Sigmoid colon (tissue), 7 donors: ENCODE measurements around the gene C2CD3. TPM values are rescaled to one million over a fixed set of nuclear protein-coding genes. Genes with fewer than 3 reads are reported as not detected.

Experiments
- DNase-seq: peaks from one replicate; pipeline ENCODE4 v3.0.0-alpha.2; 2019
- H3K27ac ChIP-seq, 4 donors: fragments of 200-600 bp; sonication (generic); one replicate each; pipeline ENCODE4 v1.5.1; 2016 to 2019; ENCODE audit warnings: mild to moderate bottlenecking in 1 of 4
- H3K27me3 ChIP-seq, 3 donors: fragments of 200-600 bp; sonication (generic); one replicate each; pipeline ENCODE4 v1.5.1; 2019; ENCODE audit warnings: mild to moderate bottlenecking in 1 of 3
- H3K36me3 ChIP-seq, 4 donors: fragments of 200-600 bp; sonication (generic); one replicate each; pipeline ENCODE4 v1.5.1; 2016 to 2019
- H3K4me1 ChIP-seq, 4 donors: fragments of 200-600 bp; sonication (generic); one replicate each; pipeline ENCODE4 v1.5.1; 2017 to 2019
- H3K4me3 ChIP-seq, 4 donors: fragments of 200-600 bp; sonication (generic); one replicate each; pipeline ENCODE4 v1.5.1; 2017 to 2019; ENCODE audit warnings: mild to moderate bottlenecking in 2 of 4, moderate library complexity in 1 of 4
- H3K9me3 ChIP-seq, 4 donors: fragments of 200-600 bp in 3 of 4; sonication (generic) in 3 of 4; one replicate each; pipeline versions ENCODE4 v1.5.1 to v1.6.1; 2013 to 2019
- EP300 ChIP-seq, 4 donors: sonication (generic); formaldehyde crosslinking; IDR thresholded peaks; one replicate each; pipeline ENCODE4 v1.6.1; 2017; ENCODE audit warnings: antibody characterized with exemption in 4 of 4
- POLR2A ChIP-seq, 2 donors: fragments of 450-650 bp; IDR thresholded peaks; one replicate each; pipeline ENCODE4 v1.6.1; 2016; ENCODE audit warnings: antibody characterized with exemption in 2 of 2, mild to moderate bottlenecking in 2 of 2, moderate library complexity in 2 of 2
- POLR2AphosphoS5 ChIP-seq, 4 donors: sonication (generic); formaldehyde crosslinking; IDR thresholded peaks; one replicate each; pipeline ENCODE4 v1.6.1; 2017; ENCODE audit warnings: antibody characterized with exemption in 4 of 4
- WGBS, 2 donors: extraction: QIAGEN DNeasy Blood & Tissue Kit; methylation state at CpG; one replicate each; pipeline ENCODE4 v1.1.7; 2013; 5-methylcytosine and 5-hydroxymethylcytosine counted together
- intact Hi-C: fragments of 100-400 bp; cut with DNase I; formaldehyde crosslinking; loops from one replicate; pipeline ENCODE4 v1.15.1; 2023
- polyA plus RNA-seq, 3 donors: library from polyadenylated mRNA; stranded (reverse); fragments of 200-250 nt; gene quantifications; one replicate each; pipeline ENCODE4 v1.2.3, GENCODE V29; 2013
- total RNA-seq, 4 donors: library from RNA; depleted of rRNA; stranded (reverse); fragments of >200 nt; gene quantifications; one replicate each; pipeline ENCODE4 v1.1.0, GENCODE V29; 2016
- TF ChIP-seq, protein P1 (sequence below), 4 experiments: fragments of 450-650 bp in 3 of 4; fragments of 200-600 bp in 1 of 4; IDR thresholded peaks; one replicate each; pipeline ENCODE4 v1.5.1; 2016 to 2019; ENCODE audit warnings: antibody characterized with exemption in 4 of 4, mild to moderate bottlenecking in 3 of 4, moderate library complexity in 2 of 4
- donor health status: healthy with polysubstance abuse.
- donor health status: Bipolar disorder and iron deficiency.
- donor health status: healthy.

C2CD3 gene
- total and polyA plus RNA-seq, 7 donors: 6.9 to 29.1 (median 17.2) TPM

DNA sequence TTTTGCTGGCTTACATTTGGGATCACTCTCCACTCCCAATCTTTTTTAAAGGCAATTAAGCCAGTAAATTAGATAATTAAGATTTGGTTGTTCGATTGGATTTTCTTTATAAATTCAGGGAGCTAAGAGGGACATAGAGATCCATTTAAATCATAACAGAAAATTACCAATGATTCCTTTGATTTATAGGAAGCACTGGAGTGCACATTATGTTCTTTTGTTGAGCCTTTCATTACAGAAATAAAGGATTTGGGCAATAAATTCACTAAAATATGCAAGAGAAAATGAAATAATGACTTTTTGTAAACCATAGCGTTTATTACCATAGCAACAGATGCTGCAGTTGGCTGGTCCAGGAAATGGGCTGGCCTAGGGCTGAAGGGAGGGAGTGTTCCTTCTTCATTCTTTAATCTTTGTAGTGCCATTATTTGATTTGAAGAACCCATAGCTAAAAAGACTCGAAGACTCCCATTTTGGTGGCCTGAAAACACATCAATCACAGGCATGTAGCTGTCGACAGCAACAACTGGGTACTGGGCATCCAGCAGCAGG lies 73.0 kb downstream of the C2CD3 start:
- TF ChIP-seq POLR2A (IDR thresholded peaks at IDR 0.05) (no peak), POLR2AphosphoS5 (IDR thresholded peaks at IDR 0.05) (no peak), EP300 (IDR thresholded peaks at IDR 0.05) (no peak)
- TF ChIP-seq, protein P1, sequence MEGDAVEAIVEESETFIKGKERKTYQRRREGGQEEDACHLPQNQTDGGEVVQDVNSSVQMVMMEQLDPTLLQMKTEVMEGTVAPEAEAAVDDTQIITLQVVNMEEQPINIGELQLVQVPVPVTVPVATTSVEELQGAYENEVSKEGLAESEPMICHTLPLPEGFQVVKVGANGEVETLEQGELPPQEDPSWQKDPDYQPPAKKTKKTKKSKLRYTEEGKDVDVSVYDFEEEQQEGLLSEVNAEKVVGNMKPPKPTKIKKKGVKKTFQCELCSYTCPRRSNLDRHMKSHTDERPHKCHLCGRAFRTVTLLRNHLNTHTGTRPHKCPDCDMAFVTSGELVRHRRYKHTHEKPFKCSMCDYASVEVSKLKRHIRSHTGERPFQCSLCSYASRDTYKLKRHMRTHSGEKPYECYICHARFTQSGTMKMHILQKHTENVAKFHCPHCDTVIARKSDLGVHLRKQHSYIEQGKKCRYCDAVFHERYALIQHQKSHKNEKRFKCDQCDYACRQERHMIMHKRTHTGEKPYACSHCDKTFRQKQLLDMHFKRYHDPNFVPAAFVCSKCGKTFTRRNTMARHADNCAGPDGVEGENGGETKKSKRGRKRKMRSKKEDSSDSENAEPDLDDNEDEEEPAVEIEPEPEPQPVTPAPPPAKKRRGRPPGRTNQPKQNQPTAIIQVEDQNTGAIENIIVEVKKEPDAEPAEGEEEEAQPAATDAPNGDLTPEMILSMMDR (IDR thresholded peaks at IDR 0.05): no peak
- Histone ChIP-seq H3K4me1 (no peaks in the 10 kb centered on the region), H3K27me3 (no peaks in the 10 kb centered on the region), H3K9me3 (no peaks in the 10 kb centered on the region), H3K27ac (no peak overlapping the region), H3K36me3 (peaks cover 0 to 82% (median 22%) of the 10 kb centered on the region in 4 donors), H3K4me3 (no peak overlapping the region)
- intact Hi-C loops: loop anchor here (10.0 kb wide), 1 partner anchor 133 kb away; no protein-coding TSS in a partner anchor
- no peak for DNase-seq
- WGBS, 2 donors: 87 to 89% methylated on average over 4 of the region's 4 CpGs

DNA sequence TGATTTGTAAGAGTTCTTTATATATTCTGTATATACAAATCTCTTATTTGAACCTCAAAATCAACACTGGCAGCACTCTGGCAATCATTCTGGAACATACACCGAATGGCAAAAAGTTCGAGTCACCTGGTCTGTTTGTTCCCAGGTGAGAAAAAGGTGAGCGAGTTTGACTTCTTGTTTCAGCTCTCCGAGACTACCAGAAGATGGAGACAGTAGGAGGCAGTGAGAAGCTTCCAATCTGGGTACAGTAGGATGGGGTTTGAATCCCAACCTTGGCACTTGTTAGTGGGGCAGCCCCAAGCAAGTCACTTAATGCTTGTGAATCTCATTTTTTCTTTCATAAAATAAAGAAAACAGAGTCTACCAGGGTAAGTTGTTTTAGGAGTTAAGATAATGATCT lies 76.4 kb downstream of the C2CD3 start:
- DNase-seq: no peak
- H3K4me1 ChIP-seq: no peaks in the 10 kb centered on the region
- H3K4me3 ChIP-seq: no peak overlapping the region
- H3K27ac ChIP-seq: no peak overlapping the region
- H3K9me3 ChIP-seq: no peaks in the 10 kb centered on the region
- peaks cover 0 to 82% (median 32%) of the 10 kb centered on the region in 4 donors for H3K36me3 ChIP-seq
- TF ChIP-seq, protein P1 (IDR thresholded peaks at IDR 0.05): no peak
- TF ChIP-seq POLR2AphosphoS5 (IDR thresholded peaks at IDR 0.05) (no peak), EP300 (IDR thresholded peaks at IDR 0.05) (no peak), POLR2A (IDR thresholded peaks at IDR 0.05) (no peak)
- 91 to 93% methylated on average over 4 of the region's 4 CpGs for WGBS, 2 donors
- no peaks in the 10 kb centered on the region for H3K27me3 ChIP-seq
- intact Hi-C loops: loop anchor here (10.0 kb wide), 1 partner anchor 130 kb away; no protein-coding TSS in a partner anchor

DNA sequence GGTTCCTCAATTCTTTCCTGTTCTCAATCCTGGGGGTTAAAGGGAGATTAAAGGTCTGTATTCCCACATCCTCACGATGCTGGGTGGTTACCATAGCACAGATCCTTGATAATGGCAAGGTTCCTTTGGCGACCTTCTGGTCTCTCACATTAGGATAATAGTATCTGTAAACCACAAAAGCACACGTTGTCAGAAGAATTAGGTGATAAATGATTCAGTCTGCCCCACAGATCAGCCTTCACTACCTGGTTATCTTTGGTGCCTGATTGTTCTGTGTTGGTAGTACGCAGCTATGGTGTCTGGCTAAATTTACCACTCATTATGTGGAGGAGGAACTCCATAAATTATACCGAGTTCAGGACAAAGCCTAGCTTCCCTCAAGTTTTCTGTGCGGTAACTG lies 78.4 kb downstream of the C2CD3 start:
- H3K27ac ChIP-seq: no peak overlapping the region
- H3K27me3 ChIP-seq: no peaks in the 10 kb centered on the region
- 83 to 89% methylated on average over 6 of the region's 6 CpGs for WGBS, 2 donors
- intact Hi-C loops: loop anchor here (10.0 kb wide), 1 partner anchor 128 kb away; no protein-coding TSS in a partner anchor
- TF ChIP-seq EP300 (IDR thresholded peaks at IDR 0.05) (no peak), POLR2AphosphoS5 (IDR thresholded peaks at IDR 0.05) (no peak), POLR2A (IDR thresholded peaks at IDR 0.05) (no peak)
- TF ChIP-seq, protein P1 (IDR thresholded peaks at IDR 0.05): no peak
- H3K36me3 ChIP-seq: peaks cover 0 to 82% (median 30%) of the 10 kb centered on the region in 4 donors
- H3K4me3 ChIP-seq: no peak overlapping the region
- H3K9me3 ChIP-seq: no peaks in the 10 kb centered on the region
- H3K4me1 ChIP-seq: no peaks in the 10 kb centered on the region
- no peak for DNase-seq

DNA sequence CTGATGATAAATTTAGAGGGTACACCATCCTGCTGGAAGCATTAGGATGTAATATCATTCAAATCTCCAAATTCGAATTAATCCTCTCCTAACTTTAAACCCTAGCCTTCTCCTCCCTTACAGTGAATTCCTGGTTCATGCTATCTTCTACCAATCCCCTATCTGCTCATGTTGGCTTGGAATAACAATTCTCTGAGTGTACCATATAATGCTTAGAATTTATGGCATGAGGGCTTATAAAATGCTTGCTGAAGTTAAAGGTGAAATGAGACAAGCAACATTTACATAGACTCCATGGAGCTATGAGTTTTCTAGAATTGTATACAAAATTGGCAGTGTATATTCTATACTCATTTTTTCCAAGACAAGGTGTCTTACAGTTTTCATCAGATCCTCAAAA lies 79.3 kb downstream of the C2CD3 start:
- no peak overlapping the region for H3K27ac ChIP-seq
- no peaks in the 10 kb centered on the region for H3K4me1 ChIP-seq
- peaks cover 0 to 89% (median 30%) of the 10 kb centered on the region in 4 donors for H3K36me3 ChIP-seq
- no peak for DNase-seq
- no peaks in the 10 kb centered on the region for H3K27me3 ChIP-seq
- WGBS, 2 donors: 20 to 68% methylated on average over 1 of the region's 1 CpG
- no peak overlapping the region for H3K4me3 ChIP-seq
- TF ChIP-seq, protein P1 (IDR thresholded peaks at IDR 0.05): no peak
- TF ChIP-seq EP300 (IDR thresholded peaks at IDR 0.05): no peak
- no peak for TF ChIP-seq POLR2A (IDR thresholded peaks at IDR 0.05)
- TF ChIP-seq POLR2AphosphoS5 (IDR thresholded peaks at IDR 0.05): no peak
- intact Hi-C loops: loop anchor here (10.0 kb wide), 1 partner anchor 127 kb away; no protein-coding TSS in a partner anchor
- no peaks in the 10 kb centered on the region for H3K9me3 ChIP-seq
